DOHH2 (cell line): Measurements from ENCODE around the gene ADAMTS13.
A peak's percentile ranks its signal among the peaks of the same experiment; 100 is the strongest.

ENCODE experiments used
- H3F3A ChIP-seq: fragments of 200-600 bp; sonication (generic), shearing (Covaris generic); 2 replicates; pipeline ENCODE4 v1.6.0; 2016; ENCODE audit warnings: antibody characterized with exemption, mild to moderate bottlenecking; ENCODE audit not compliant: control insufficient read depth, insufficient read depth
- H3K27ac ChIP-seq: fragments of 200-600 bp; sonication (generic); 2 replicates; pipeline ENCODE4 v1.5.1; 2014; ENCODE audit warnings: low read depth, mild to moderate bottlenecking, low read length, moderate library complexity
- H3K27me3 ChIP-seq: fragments of 200-600 bp; sonication (generic); 2 replicates; pipeline ENCODE4 v1.6.1; 2014; ENCODE audit warnings: mild to moderate bottlenecking, low read length, mixed read lengths; ENCODE audit not compliant: control insufficient read depth
- H3K36me3 ChIP-seq: fragments of 200-600 bp; sonication (generic); 2 replicates; pipeline ENCODE4 v1.6.1; 2014; ENCODE audit warnings: mild to moderate bottlenecking, low read length, moderate library complexity, mixed read lengths; ENCODE audit not compliant: control insufficient read depth
- H3K4me1 ChIP-seq: fragments of 200-600 bp; sonication (generic); 2 replicates; pipeline ENCODE4 v1.6.1; 2014; ENCODE audit warnings: mild to moderate bottlenecking, low read length, mixed read lengths; ENCODE audit not compliant: control insufficient read depth
- H3K4me2 ChIP-seq: fragments of 200-600 bp; sonication (generic); 2 replicates; pipeline ENCODE4 v1.6.0; 2014; ENCODE audit warnings: mild to moderate bottlenecking, low read length, moderate library complexity
- H3K4me3 ChIP-seq: fragments of 200-600 bp; sonication (generic); 2 replicates; pipeline ENCODE4 v1.5.1; 2014; ENCODE audit warnings: mild to moderate bottlenecking, low read length, mixed read lengths
- H3K79me2 ChIP-seq: fragments of 200-600 bp; sonication (generic); 2 replicates; pipeline ENCODE4 v1.6.1; 2014; ENCODE audit warnings: mild to moderate bottlenecking, low read length, mixed read lengths; ENCODE audit not compliant: control insufficient read depth
- H3K9me2 ChIP-seq: fragments of 200-600 bp; sonication (generic); replicated peaks from 2 replicates; pipeline ENCODE4 v1.6.1; 2014; ENCODE audit warnings: mild to moderate bottlenecking, low read length, mixed read lengths; ENCODE audit not compliant: control insufficient read depth
- H3K9me3 ChIP-seq: fragments of 200-600 bp; sonication (generic); 2 replicates; pipeline ENCODE4 v1.6.1; 2014; ENCODE audit warnings: antibody characterized with exemption, low read length, mixed read lengths; ENCODE audit not compliant: control insufficient read depth, insufficient read depth
- H4K20me1 ChIP-seq: fragments of 200-600 bp; sonication (generic); 2 replicates; pipeline ENCODE4 v1.6.0; 2014; ENCODE audit warnings: low read depth, mild to moderate bottlenecking, antibody characterized with exemption, low read length, moderate library complexity; ENCODE audit not compliant: control insufficient read depth, insufficient read depth
- CTCF ChIP-seq: fragments of 200-600 bp; sonication (generic); IDR thresholded peaks from one replicate; pipeline ENCODE4 v1.5.1; 2014; ENCODE audit warnings: antibody characterized with exemption, mild to moderate bottlenecking, low read depth, low read length; ENCODE audit not compliant: poor library complexity, severe bottlenecking
- EZH2phosphoT487 ChIP-seq: fragments of 200-600 bp; sonication (generic); IDR thresholded peaks from 2 replicates; pipeline ENCODE4 v1.6.1; 2017; ENCODE audit warnings: borderline replicate concordance, mild to moderate bottlenecking, antibody characterized with exemption, low read length, moderate library complexity, mixed read lengths

Gene ADAMTS13

GRCh38 chr9:133401588-133401987 is 20.6 kb upstream of the ADAMTS13 start:
- no peak overlapping the region for H3K4me2 ChIP-seq
- H3K27ac ChIP-seq: no peak overlapping the region
- no peaks in the 10 kb centered on the region for H3K9me3 ChIP-seq
- H4K20me1 ChIP-seq: peaks cover 4% of the 10 kb centered on the region
- no peaks in the 10 kb centered on the region for H3F3A ChIP-seq
- H3K79me2 ChIP-seq: peaks cover 2% of the 10 kb centered on the region; the same call in 1 of the 2 replicates
- peaks cover 5% of the 10 kb centered on the region; the same call in 1 of the 2 replicates for H3K27me3 ChIP-seq
- H3K36me3 ChIP-seq: peaks cover 29% of the 10 kb centered on the region
- H3K4me1 ChIP-seq: no peaks in the 10 kb centered on the region
- TF ChIP-seq EZH2phosphoT487: no peak
- TF ChIP-seq CTCF: no peak
- H3K4me3 ChIP-seq: no peak overlapping the region
- no peaks in the 10 kb centered on the region for H3K9me2 ChIP-seq

- peaks cover 40% of the 10 kb centered on the region for H3K36me3 ChIP-seq
- no peak overlapping the region for H3K27ac ChIP-seq
Observed at GRCh38 chr9:133402689-133403088, 19.5 kb upstream of the ADAMTS13 start.

GRCh38 chr9:133403766-133404453 is 18.3 kb upstream of the ADAMTS13 start:
- Histone ChIP-seq H4K20me1 (peaks cover 5% of the 10 kb centered on the region), H3K4me1 (no peaks in the 10 kb centered on the region), H3K27ac (no peak overlapping the region), H3K9me3 (no peaks in the 10 kb centered on the region), H3K27me3 (no peaks in the 10 kb centered on the region), H3K79me2 (peaks cover 4% of the 10 kb centered on the region; the same call in 1 of the 2 replicates), H3F3A (no peaks in the 10 kb centered on the region; the same call in 1 of the 2 replicates), H3K4me2 (no peak overlapping the region), H3K36me3 (peaks cover 44% of the 10 kb centered on the region), H3K9me2 (no peaks in the 10 kb centered on the region), H3K4me3 (no peak overlapping the region)
- peak; percentile 81 for TF ChIP-seq CTCF
- TF ChIP-seq EZH2phosphoT487: no peak

More at GRCh38 chr9:133402689-133403088, 19.5 kb upstream of the ADAMTS13 start:
- H4K20me1 ChIP-seq: peaks cover 5% of the 10 kb centered on the region
- H3K79me2 ChIP-seq: peaks cover 4% of the 10 kb centered on the region; the same call in 1 of the 2 replicates
- H3K9me2 ChIP-seq: no peaks in the 10 kb centered on the region
- H3F3A ChIP-seq: no peaks in the 10 kb centered on the region
- TF ChIP-seq EZH2phosphoT487 (no peak), CTCF (no peak)
- H3K4me2 ChIP-seq: no peak overlapping the region
- no peak overlapping the region for H3K4me3 ChIP-seq
- H3K9me3 ChIP-seq: no peaks in the 10 kb centered on the region
- H3K27me3 ChIP-seq: no peaks in the 10 kb centered on the region; the same call in 1 of the 2 replicates
- no peaks in the 10 kb centered on the region for H3K4me1 ChIP-seq
